Thyroid gland (tissue), 4 donors: ENCODE results near the gene SUN1.

ENCODE experiments used
- CTCF ChIP-seq, 6 experiments: fragments of 200-600 bp in 3 of 6; fragments of 450-650 bp in 3 of 6; sonication (generic) in 3 of 6; IDR thresholded peaks; one replicate each; pipeline ENCODE4 v1.5.1; 2016 to 2019; ENCODE audit warnings: antibody characterized with exemption in 6 of 6, mild to moderate bottlenecking in 2 of 6, inconsistent platforms in 1 of 6, moderate library complexity in 1 of 6
- POLR2A ChIP-seq, 2 donors: fragments of 450-650 bp; IDR thresholded peaks; one replicate each; pipeline ENCODE4 v1.6.1; 2017; ENCODE audit warnings: antibody characterized with exemption in 2 of 2, mild to moderate bottlenecking in 2 of 2, moderate library complexity in 1 of 2

GRCh38 chr7:888081-889024 lies 56.1 kb downstream of the SUN1 start:
- TF ChIP-seq CTCF (IDR thresholded peaks at IDR 0.05) (no peak), POLR2A (IDR thresholded peaks at IDR 0.05) (no peak)
